HG03039 (cell line): ENCODE data around the gene ZFYVE9.
"Not testable (repeated sequence)": the region's sequence is repeated elsewhere in the genome, so short reads cannot be mapped to it uniquely, and the experiment has no call there.

Experiments used
- ATAC-seq: cut with Tn5 transposase; IDR thresholded peaks from one replicate; pipeline ENCODE4 v1.9.1; 2021; ENCODE audit warnings: mild to moderate bottlenecking, moderate library complexity; ENCODE audit not compliant: unreplicated experiment

The ZFYVE9 gene, protein sequence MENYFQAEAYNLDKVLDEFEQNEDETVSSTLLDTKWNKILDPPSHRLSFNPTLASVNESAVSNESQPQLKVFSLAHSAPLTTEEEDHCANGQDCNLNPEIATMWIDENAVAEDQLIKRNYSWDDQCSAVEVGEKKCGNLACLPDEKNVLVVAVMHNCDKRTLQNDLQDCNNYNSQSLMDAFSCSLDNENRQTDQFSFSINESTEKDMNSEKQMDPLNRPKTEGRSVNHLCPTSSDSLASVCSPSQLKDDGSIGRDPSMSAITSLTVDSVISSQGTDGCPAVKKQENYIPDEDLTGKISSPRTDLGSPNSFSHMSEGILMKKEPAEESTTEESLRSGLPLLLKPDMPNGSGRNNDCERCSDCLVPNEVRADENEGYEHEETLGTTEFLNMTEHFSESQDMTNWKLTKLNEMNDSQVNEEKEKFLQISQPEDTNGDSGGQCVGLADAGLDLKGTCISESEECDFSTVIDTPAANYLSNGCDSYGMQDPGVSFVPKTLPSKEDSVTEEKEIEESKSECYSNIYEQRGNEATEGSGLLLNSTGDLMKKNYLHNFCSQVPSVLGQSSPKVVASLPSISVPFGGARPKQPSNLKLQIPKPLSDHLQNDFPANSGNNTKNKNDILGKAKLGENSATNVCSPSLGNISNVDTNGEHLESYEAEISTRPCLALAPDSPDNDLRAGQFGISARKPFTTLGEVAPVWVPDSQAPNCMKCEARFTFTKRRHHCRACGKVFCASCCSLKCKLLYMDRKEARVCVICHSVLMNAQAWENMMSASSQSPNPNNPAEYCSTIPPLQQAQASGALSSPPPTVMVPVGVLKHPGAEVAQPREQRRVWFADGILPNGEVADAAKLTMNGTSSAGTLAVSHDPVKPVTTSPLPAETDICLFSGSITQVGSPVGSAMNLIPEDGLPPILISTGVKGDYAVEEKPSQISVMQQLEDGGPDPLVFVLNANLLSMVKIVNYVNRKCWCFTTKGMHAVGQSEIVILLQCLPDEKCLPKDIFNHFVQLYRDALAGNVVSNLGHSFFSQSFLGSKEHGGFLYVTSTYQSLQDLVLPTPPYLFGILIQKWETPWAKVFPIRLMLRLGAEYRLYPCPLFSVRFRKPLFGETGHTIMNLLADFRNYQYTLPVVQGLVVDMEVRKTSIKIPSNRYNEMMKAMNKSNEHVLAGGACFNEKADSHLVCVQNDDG (N-terminal part only)

DNA sequence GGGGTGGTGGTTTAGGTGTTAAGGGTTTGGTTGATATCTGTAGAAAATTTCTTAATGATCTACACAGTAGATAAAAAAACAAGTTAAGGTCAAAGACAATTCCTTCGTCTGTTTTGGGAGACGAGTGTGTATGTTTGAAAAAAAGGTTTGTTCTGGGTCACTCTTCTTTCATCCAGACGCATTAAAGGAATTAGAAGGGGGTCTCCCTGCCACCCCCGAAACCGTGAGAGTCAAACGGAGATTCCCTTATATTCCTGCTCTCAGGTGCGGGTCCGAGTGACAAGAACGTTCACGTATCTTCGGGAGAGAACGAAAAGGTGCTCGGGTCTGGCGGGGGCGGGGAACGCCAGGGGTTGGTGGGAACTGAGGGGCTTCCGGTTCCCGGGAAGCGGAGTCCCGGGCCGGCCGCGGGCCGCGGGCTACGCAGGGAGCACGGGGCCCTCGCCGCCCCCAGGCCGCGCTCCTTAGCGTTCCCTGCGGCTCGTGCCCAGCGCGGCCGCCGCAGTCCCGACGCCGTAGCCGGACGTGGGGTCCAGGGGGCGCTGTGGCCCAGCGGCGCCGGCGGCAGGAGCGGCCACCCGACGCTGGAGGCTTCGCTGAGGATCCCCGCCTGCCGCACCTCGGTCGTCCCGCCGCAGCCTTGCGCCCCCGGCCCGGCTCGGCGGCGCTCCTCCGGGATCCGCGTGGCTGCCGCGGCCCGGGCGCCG is at the start of gene ZFYVE9:
ZFYVE9 (plus strand) TSS at position 577 of the 707 bp plus-strand sequence. CDS start 91,118 bp downstream, outside the sequence.
- peak; percentile 77 for ATAC-seq

DNA sequence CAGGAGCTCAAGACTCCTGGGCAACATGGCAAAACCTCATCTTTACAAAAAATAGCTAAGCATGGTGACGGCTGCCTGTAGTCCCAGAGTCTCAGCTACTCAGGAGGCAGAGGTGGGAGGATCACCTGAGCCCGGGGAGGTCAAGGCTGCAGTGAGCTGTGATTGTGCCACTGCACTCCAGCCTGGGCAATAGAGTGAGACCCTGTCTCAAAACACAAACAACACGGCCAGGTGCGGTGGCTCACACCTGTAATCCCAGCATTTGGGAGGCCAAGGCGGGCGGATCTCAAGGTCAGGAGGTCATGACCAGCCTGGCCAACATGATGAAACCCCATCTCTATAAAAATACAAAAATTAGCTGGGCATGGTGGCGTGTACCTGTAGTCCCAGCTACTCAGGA is 47.6 kb upstream of the ZFYVE9 start:
- not testable (repeated sequence) for ATAC-seq

DNA sequence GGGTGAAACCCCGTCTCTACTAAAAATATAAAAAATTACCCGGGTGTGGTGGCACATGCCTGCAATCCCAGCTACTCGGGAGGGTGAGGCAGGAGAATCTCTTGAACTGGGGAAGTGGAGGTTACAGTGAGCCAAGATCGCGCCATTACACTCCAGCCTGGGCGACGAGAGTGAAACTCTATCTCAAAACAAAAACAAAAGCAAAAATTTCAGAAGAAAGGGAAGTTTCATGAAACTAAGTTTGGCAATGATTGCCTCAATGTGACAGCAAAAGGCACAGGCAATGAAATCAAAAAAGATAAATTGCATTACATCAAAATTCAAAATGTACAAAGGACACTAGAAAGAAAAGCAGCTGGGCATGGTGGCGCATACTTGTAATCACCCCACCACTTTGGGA is 45.7 kb upstream of the ZFYVE9 start:
- no peak for ATAC-seq

DNA sequence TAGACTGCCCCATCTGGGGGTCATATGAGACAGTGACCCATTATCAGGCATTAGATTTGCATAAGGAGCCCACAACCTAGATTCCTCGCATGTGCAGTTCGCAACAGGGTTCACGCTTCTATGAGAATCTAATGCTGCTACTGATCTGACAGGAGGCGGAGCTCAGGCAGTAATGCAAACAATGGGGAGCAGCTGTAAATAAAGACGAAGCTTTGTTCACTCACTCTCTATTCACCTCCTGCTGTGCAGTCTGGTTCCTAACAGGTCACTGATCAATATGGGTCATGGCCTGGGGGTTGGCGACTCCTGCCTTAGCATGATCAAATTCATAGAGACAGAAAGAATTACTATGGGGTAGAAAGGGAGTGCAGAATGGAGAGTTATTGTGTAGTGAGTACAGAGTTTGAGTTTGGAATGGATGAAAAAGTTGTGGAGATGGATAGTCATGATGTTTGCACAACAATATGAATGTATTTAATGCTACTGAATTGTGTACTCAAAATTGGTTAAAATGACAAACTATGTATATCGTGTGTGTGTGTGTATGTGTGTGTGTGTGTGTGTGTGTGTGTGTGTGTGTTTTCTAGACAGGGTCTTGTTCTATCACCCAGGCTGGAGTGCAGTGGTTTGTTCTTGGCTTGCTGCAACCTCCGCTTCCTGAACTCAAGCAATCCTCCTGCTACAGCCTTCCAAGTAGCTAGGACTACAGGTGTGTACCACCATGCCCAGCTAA is 43.6 kb upstream of the ZFYVE9 start:
- ATAC-seq = no peak

DNA sequence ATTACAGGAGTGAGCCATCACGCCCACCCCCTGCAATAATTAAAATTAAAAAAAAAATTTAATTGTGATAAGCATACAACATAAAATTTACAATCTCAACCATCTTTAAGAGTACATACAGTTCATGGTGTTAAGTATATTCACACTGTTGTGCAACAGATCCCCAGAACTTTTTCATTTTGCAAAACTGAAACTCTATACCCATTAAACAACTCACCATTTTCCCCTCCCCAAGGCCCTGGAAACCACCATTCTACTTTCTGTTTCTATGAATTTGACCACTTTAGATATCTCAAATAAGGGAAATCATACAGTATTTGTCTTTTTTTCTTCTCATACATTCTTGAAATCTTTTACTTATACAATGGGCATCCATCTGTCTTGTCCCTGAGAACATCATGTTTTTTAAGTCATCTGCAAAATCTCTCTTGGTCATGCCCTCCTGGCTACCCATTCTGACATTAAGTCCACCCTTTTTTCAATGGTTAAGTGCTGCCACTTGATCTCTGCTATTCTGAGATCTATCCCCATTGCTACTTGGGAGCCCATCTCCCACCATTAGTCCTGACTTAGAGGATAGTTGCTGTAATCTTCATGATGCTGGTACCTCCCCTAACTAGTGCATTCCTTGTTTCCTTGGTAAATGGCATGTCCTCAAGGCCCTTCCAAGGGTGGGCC is 39.4 kb upstream of the ZFYVE9 start:
- no peak for ATAC-seq

DNA sequence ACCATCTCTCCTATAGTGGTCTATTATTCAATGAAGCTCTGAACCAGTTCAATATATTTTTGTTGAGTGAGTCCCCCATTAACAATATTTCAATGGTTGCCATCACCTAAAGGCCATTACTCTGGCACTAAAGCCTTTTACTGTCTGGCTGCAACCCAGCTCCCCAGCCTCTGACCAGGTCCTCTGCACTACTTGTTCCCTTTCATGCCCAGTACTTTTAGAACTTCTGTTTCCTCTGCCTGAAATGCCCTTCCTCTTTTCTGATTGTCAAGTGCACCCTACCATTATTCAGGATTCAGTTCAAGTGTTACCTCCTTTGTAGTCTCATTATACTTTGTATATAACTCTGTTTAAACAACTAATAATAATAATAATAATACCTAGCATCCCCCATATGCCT is 30.4 kb upstream of the ZFYVE9 start:
- no peak for ATAC-seq

DNA sequence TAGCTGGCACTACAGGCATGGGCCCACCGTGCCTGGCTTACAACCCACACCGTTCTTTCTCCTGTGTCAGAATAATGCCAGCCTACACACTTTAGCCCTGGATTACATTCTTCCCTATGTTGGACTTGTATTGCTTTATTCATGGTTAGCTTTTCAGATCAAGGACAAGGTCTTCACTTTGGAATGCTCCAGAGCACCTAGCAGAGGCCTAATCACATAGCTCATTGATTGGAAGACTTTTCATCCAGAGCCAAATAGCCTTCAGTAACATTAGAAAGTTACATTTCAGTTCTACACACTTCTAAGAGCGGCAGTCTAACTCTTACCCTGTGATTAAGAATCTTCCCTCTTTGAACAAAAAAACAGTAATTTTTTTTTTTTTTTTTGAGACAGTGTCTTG is 29.4 kb upstream of the ZFYVE9 start:
- ATAC-seq = no peak

DNA sequence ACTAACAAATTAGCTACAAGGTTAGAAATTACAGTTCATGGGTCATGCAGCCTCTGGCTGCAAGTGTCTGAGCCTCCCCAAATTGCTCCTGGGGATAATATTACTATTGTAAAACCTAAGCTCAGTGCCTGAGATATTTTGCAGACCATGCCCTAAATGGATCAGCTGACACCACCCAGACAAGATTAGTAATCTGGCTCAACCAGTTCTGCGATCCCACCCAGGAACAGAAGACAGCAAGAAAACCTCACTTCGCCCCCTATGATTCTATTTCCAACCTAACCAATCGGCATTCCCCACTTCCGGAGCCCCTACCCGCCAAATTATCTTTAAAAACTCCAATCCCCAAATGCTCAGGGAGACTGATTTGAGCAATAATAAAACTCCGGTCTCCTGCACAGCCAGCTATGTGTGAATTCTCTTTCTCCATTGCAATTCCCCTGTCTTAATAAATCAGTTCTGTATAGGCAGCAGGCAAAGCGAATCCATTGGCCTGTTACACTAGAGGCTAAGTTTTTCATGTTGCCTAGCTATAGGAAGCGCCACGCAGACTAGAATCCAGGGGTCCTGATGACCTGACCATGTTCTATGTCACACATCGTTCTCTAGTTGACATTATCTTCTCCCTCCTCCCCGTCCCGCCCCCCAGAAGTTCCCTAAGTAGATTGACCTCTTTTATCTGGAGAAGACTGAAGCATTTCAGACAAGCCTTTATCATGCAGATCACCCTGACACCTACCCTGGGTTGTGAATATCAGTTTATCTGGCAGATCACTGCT is 22.4 kb upstream of the ZFYVE9 start:
- ATAC-seq = no peak

DNA sequence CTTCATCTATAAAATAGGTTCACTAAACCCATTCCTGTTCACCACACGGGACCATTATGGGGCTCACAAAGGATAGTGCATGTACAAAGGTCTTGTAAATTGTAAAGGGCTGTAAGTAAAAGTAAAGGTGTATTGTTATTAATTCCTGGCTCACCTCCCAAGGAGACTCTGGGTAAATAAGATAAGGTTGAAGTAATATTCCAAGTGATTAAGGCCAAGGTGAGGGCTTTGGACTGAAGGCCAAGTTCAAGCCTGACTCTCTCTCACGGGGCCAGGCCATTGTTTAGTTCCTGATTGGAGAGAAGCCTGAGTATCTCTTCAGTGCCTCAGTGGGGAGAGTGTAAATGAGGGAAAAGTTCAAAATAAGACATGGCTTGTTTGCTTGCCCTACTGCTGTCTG is 19.5 kb upstream of the ZFYVE9 start:
- ATAC-seq = no peak

DNA sequence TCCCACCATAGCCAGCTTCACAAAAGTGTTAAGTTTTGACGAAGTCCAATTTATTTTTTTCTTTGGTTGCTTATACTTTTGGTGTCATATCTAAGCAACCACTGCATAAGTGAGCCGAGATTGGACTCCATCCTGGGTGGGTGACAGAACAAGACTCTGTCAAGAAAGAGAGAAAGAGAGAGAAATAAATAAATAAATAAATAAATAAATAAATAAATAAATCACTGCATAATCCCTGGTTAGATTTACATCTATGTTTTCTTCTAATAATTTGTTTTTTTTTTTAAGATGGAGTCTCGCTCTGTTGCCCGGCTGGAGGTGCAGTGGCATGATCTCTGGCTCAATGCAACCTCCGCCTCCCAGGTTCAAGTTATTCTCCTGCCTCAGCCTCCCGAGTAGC is 18.3 kb upstream of the ZFYVE9 start:
- no peak for ATAC-seq

DNA sequence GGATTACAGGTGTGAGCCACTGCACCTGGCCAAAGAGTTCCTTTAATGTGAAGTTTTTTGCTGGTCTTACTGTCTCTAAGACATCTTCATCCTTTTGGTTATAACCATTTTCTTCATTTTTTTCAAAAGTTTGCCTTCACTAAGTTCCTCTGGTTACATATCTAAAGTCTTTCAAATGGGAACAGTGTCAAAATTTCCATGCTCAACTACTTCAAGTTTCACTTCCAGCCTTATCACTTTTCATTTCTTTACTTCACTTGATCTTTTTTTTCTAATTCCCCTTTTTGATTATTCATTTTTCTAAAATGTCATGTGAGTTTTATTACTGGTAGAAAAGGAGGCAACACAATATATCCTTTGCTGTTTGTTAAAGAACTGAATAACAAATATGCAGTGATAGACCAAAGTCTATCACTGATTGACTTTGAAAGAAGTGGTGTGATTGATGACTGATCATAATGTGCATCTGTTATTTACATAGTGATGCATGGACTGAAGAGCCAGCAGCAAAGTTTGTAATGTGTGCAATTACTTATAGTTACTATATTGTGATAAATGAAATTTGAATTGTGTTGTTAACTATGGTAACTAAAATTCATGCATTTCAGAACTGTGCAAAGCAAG is 16.0 kb upstream of the ZFYVE9 start:
- ATAC-seq = no peak

DNA sequence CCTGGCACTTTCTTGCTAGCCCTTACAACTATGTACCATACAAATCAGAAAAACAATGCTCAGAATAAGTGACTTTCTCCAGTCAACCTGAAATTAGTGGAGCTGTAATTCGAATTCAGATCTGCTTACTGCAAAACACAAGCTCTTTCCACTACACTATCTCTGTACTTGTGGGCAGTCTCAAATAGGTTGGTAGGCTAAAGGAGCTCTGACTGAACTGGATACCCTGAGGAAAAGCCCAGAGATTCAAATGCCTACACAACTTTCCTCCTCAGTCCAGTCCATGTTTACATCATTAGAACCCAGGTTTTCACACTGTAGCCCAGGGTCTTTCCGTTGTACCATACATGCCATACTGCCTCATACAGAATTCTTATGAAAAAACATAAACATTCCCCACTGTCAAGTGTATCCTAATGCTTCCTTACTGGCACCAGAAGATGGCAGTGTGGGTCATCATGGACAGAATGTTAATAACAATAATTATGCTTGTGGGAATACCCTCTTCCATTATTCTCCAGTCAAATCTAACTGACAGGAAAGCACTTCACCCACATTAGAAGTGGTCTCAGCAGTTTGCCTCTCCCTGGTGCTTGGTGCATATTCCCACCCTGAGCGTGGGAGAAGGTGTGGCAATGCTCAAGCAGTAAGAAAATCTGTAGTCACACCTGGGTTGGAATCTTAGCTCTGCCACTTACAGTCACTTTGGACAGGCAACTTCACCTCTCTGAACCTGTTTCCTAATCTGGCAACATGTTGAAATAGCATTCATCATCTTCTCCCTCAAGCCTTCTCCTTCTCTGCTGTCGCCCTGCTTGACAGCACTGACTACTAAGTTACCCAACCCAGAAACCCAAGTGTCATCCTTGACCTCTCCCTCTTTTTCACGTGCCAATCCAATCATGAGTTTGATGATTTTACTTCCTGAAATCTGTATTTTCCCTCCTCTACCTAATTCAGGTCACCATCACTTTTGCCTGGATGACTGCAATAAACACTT is 14.4 kb upstream of the ZFYVE9 start:
- ATAC-seq = no peak

DNA sequence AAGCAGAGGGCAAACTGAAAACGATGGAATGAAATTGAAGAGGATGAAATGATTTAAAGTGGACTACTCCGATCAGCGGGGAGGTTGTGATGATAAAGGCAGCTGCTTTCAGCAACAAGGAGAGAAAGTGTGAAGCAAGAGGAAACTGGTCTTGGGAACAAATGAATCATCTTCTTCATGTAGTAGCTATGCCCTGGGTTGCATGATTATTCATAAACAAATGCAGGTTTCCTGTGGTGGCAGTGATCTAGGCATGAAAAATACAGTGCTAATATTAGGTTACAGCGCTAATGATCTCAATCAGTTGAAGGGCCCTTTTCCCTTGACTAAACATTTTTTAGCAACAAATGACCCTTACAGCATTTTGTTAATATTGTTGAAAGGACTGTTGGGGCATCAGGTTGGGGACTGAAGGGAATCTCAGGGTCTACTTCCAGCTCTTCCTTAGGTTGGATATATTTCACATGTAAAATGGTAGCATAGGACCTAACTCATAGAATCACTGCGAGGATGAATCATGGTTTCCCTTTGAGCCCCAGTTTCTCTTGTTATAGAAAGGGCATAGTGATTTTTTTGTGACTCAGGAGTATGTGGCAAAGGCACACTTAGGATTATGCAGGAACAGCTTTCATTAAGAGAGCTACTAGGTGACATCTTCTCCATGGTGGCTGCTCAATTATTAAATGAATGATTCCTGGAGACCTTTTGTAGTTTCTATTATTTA is 1.9 kb upstream of the ZFYVE9 start:
- ATAC-seq = no peak

DNA sequence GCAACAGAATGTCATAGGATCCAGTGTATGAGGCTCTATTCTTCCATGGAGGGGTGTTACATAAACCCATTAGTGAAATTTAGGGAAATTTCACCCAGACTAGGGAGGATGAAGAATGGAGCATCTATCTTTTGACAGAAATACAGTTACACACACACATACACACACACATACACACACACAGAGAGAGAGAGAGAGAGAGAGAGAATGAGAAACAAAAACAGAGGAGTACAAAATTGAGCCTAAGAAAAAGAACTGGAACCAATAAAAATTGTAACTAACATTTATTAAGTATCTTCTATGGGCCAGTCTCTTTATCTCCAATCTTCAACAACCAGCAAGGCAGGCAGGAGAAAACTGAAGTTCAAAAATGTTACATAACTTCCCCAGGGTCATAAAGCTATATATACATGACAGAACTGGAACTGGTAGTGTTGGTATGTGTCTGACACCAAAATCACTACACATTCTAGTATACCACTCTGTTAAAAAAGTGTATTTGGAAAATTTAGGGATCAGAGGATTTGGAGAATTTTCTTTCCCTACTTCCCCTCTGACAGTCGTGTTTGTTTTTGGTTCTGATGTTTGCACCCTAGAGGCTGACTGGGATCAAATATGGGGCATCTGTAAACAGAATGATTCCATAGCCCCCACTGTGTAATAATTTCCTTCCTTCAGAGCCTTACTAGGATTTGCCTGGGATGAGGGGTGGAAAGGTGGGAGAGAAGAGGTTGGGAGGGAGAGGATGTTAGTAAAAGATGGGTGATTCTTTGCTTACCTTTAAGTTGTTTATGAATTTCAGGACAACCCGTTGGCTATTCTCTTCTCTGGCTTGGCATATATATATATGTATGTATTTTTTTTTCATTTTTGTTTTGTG is 1.0 kb upstream of the ZFYVE9 start:
- no peak for ATAC-seq
